Parietal lobe (tissue), 2 donors: ENCODE results near the gene ZNF497. TPM values are rescaled to one million over a fixed set of nuclear protein-coding genes. Genes with fewer than 3 reads are reported as not detected.

Source experiments
- small RNA-seq: library from RNA; depleted of rRNA; stranded (forward); fragments of <200 nt; gene quantifications from one replicate; pipeline ENCODE3, GENCODE V24; 2014; ENCODE audit warnings: low replicate concordance
- total RNA-seq: library from RNA; depleted of rRNA; stranded (reverse); fragments of >200 nt; gene quantifications from one replicate; pipeline ENCODE4 v1.2.3, GENCODE V29; 2014

ZNF497 gene
- 8.1 TPM for total RNA-seq

GRCh38 chr19:58362272-58362994, at the start of gene ZNF497:
Gene ZNF497 (minus strand): TSS chr19:58362751. CDS start chr19:58357635, 5,116 bp downstream.

GRCh38 chr19:58408152-58409009, 45.8 kb upstream of the ZNF497 start, which contains the start of gene ZNF584:
Gene ZNF584 (plus strand): TSS chr19:58408649. CDS start chr19:58409148, 499 bp downstream.

GRCh38 chr19:58395220-58395978, 32.8 kb upstream of the ZNF497 start, which contains the start of gene RNF225:
Gene RNF225 (plus strand): TSS chr19:58395656. CDS start chr19:58396090, 434 bp downstream.

GRCh38 chr19:58386576-58387337, 24.2 kb upstream of the ZNF497 start, which contains the start of gene RPS5:
Gene RPS5 (plus strand): TSS chr19:58387269. CDS start chr19:58388138, 869 bp downstream.

GRCh38 chr19:58380662-58381459, 18.3 kb upstream of the ZNF497 start, which contains the start of gene ZNF837:
Gene ZNF837 (minus strand): TSS chr19:58381030. CDS start chr19:58369332, 11,698 bp downstream.

GRCh38 chr19:58352760-58353671, 9.5 kb downstream of the ZNF497 start, which contains the start of gene A1BG:
Gene A1BG (minus strand): TSS chr19:58353492. CDS start chr19:58353437, 55 bp downstream.

GRCh38 chr19:58326914-58327726, 35.4 kb downstream of the ZNF497 start, which contains the start of gene ZSCAN22:
Gene ZSCAN22 (plus strand): TSS chr19:58326994. CDS start chr19:58334803, 7,809 bp downstream.

GRCh38 chr19:58305065-58305931, 57.3 kb downstream of the ZNF497 start, which contains the start of gene ERVK3-1:
Gene ERVK3-1 (plus strand): TSS chr19:58305377. CDS start chr19:58312169, 6,792 bp downstream.

Small RNA genes lying within 50 kb of the gene (small RNA-seq; reads per million reads assigned to genes)
- gene MIR4754 (not detected), gene MIR6806 (0.12 reads per million), gene RNA5SP473 (not detected)

Other genes starting within 250 kb of the ZNF497 start
- gene ZNF329, start 212.0 kb downstream of the ZNF497 start, total RNA-seq = 28.5 TPM
- gene ZNF274, start 179.7 kb downstream of the ZNF497 start, total RNA-seq = 43.8 TPM
- gene ZNF544, start 133.8 kb downstream of the ZNF497 start, total RNA-seq = 72.0 TPM
- gene ZNF8, start 83.8 kb downstream of the ZNF497 start, total RNA-seq = 27.5 TPM
- 49.8 TPM for gene ERVK3-1, start 57.4 kb downstream of the ZNF497 start, total RNA-seq
- 4.4 TPM for gene ZSCAN22, start 35.8 kb downstream of the ZNF497 start, total RNA-seq
- 4.1 TPM for gene A1BG, start 9.3 kb downstream of the ZNF497 start, total RNA-seq
- 1.6 TPM for gene ZNF837, start 18.3 kb upstream of the ZNF497 start, total RNA-seq
- 1,498 TPM for gene RPS5, start 24.5 kb upstream of the ZNF497 start, total RNA-seq
- not detected for gene RNF225, start 32.9 kb upstream of the ZNF497 start, total RNA-seq
- gene ZNF584, start 45.9 kb upstream of the ZNF497 start, total RNA-seq = 27.9 TPM
- 21.0 TPM for gene ZNF132, start 77.4 kb upstream of the ZNF497 start, total RNA-seq
- 21.9 TPM for gene ZNF324B, start 88.9 kb upstream of the ZNF497 start, total RNA-seq
- 34.1 TPM for gene ZNF324, start 104.3 kb upstream of the ZNF497 start, total RNA-seq
- gene ZNF446, start 113.6 kb upstream of the ZNF497 start, total RNA-seq = 16.0 TPM
- 7.5 TPM for gene SLC27A5, start 149.2 kb upstream of the ZNF497 start, total RNA-seq
- gene ZBTB45, start 157.1 kb upstream of the ZNF497 start, total RNA-seq = 10.3 TPM
- 345 TPM for gene TRIM28, start 181.3 kb upstream of the ZNF497 start, total RNA-seq
- gene CHMP2A, start 192.4 kb upstream of the ZNF497 start, total RNA-seq = 72.0 TPM
- gene UBE2M, start 195.9 kb upstream of the ZNF497 start, total RNA-seq = 38.8 TPM
- gene MZF1, start 210.6 kb upstream of the ZNF497 start, total RNA-seq = 26.3 TPM